Trophoblast cell (in vitro differentiated cells and primary cell): ENCODE data around the gene TCIRG1.

Experiments
- DNase-seq, 2 donors: peaks; one replicate each; pipeline ENCODE4 v3.0.0-alpha.2; 2016
- H2AFZ ChIP-seq: 2 replicates; pipeline ENCODE4 v1.6.1; 2013; ENCODE audit warnings: low read length, moderate library complexity, mild to moderate bottlenecking; ENCODE audit not compliant: insufficient read depth, poor library complexity
- H2AK5ac ChIP-seq: 2 replicates; pipeline ENCODE4 v1.6.1; 2013; ENCODE audit warnings: mild to moderate bottlenecking, low read length
- H2BK120ac ChIP-seq: 2 replicates; pipeline ENCODE4 v1.6.1; 2013; ENCODE audit warnings: low read length, mild to moderate bottlenecking, moderate library complexity; ENCODE audit not compliant: insufficient read depth, poor library complexity
- H2BK12ac ChIP-seq: 2 replicates; pipeline ENCODE4 v1.6.1; 2013; ENCODE audit warnings: mild to moderate bottlenecking, low read length, moderate library complexity
- H2BK5ac ChIP-seq: 2 replicates; pipeline ENCODE4 v1.6.1; 2013; ENCODE audit warnings: low read length, low read depth, moderate library complexity, mild to moderate bottlenecking; ENCODE audit not compliant: poor library complexity
- H3K14ac ChIP-seq: 2 replicates; pipeline ENCODE4 v1.6.1; 2013; ENCODE audit warnings: mild to moderate bottlenecking, low read length
- H3K18ac ChIP-seq: 2 replicates; pipeline ENCODE4 v1.6.1; 2013; ENCODE audit warnings: mild to moderate bottlenecking, low read length
- H3K23ac ChIP-seq: 2 replicates; pipeline ENCODE4 v1.6.1; 2013; ENCODE audit warnings: low read length
- H3K27ac ChIP-seq: 2 replicates; pipeline ENCODE4 v1.5.1; 2013; ENCODE audit warnings: low read depth, mild to moderate bottlenecking, inconsistent platforms, low read length, moderate library complexity
- H3K27me3 ChIP-seq: 2 replicates; pipeline ENCODE4 v1.6.1; 2013; ENCODE audit warnings: inconsistent platforms, mild to moderate bottlenecking, low read length, moderate library complexity; ENCODE audit not compliant: insufficient read depth
- H3K36me3 ChIP-seq, 2 experiments: 1 replicate in 1 of 2; 2 replicates in 1 of 2; pipeline ENCODE4 v1.6.1; 2013; ENCODE audit warnings: low read length in 2 of 2, mild to moderate bottlenecking in 2 of 2, moderate library complexity in 1 of 2; ENCODE audit not compliant: insufficient read depth in 2 of 2, control insufficient read depth in 1 of 2
- H3K4ac ChIP-seq: 2 replicates; pipeline ENCODE4 v1.6.1; 2013; ENCODE audit warnings: low read depth, mild to moderate bottlenecking, low read length, moderate library complexity
- H3K4me1 ChIP-seq, 2 experiments: 1 replicate in 1 of 2; 2 replicates in 1 of 2; pipeline ENCODE4 v1.6.1; 2013; ENCODE audit warnings: low read length in 2 of 2, mild to moderate bottlenecking in 2 of 2, moderate library complexity in 1 of 2; ENCODE audit not compliant: insufficient read depth in 2 of 2, control insufficient read depth in 1 of 2
- H3K4me2 ChIP-seq: 2 replicates; pipeline ENCODE4 v1.6.1; 2013; ENCODE audit warnings: inconsistent platforms, mild to moderate bottlenecking, low read length, moderate library complexity
- H3K4me3 ChIP-seq: 2 replicates; pipeline ENCODE4 v1.5.1; 2013; ENCODE audit warnings: mild to moderate bottlenecking, low read depth, low read length, inconsistent platforms
- H3K79me1 ChIP-seq: one replicate; pipeline ENCODE4 v1.6.1; 2013; ENCODE audit warnings: low read length
- H3K79me2 ChIP-seq: 2 replicates; pipeline ENCODE4 v1.6.1; 2013; ENCODE audit warnings: low read length, mild to moderate bottlenecking; ENCODE audit not compliant: control insufficient read depth, insufficient read depth, poor library complexity
- H3K9ac ChIP-seq: 2 replicates; pipeline ENCODE4 v1.6.1; 2013; ENCODE audit warnings: mild to moderate bottlenecking, low read length
- H3K9me3 ChIP-seq: 2 replicates; pipeline ENCODE4 v1.6.1; 2013; ENCODE audit warnings: low read depth, mild to moderate bottlenecking, control low read depth, inconsistent platforms, low read length; ENCODE audit not compliant: insufficient read depth
- H4K12ac ChIP-seq: 2 replicates; pipeline ENCODE4 v1.6.1; 2013; ENCODE audit warnings: low read depth, mild to moderate bottlenecking, low read length, moderate library complexity
- H4K8ac ChIP-seq: 2 replicates; pipeline ENCODE4 v1.6.1; 2013; ENCODE audit warnings: low read depth, mild to moderate bottlenecking, low read length, moderate library complexity
- H4K91ac ChIP-seq: one replicate; pipeline ENCODE4 v1.6.1; 2013; ENCODE audit warnings: low read depth, mild to moderate bottlenecking, low read length, moderate library complexity
- WGBS: extraction: QIAGEN DNeasy Blood & Tissue Kit; methylation state at CpG from one replicate; pipeline ENCODE4 v1.1.7; 2013; ENCODE audit warnings: missing lambda C conversion rate; ENCODE audit not compliant: insufficient read length, insufficient coverage; ENCODE audit errors: extremely low coverage; 5-methylcytosine and 5-hydroxymethylcytosine counted together

Gene TCIRG1

DNA sequence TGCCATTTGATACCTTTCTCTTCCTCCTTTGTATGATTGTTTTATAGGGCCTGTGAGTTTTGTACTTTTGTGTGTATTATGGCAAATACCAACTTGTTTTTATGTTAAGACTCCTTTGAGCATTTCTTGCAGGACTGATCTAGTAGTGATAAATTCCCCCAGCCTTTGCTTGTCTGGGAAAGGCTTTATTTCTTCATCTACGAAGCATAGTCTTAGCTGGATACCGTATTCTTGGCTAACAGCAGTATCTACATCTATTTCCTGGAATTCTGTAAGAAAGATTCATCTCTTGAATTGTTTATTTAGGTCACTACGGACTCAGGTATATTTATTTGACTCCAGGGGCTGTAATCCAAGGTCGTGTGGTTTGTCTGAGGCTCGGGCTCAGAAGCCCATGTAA is 14.3 kb upstream of the TCIRG1 start:
- Histone ChIP-seq H2BK120ac (no peak overlapping the region), H3K79me2 (no peaks in the 10 kb centered on the region), H3K36me3 (no peaks in the 10 kb centered on the region), H3K14ac (no peak overlapping the region), H3K9ac (no peak overlapping the region), H3K4me1 (peaks cover 0 to under 1% of the 10 kb centered on the region in 2 experiments), H3K18ac (no peak overlapping the region), H2AK5ac (no peak overlapping the region), H2BK12ac (no peak overlapping the region), H3K4me3 (no peak overlapping the region), H3K23ac (no peak overlapping the region), H3K27ac (no peak overlapping the region), H2BK5ac (no peak overlapping the region), H4K8ac (no peak overlapping the region), H3K79me1 (no peaks in the 10 kb centered on the region), H3K27me3 (no peaks in the 10 kb centered on the region), H2AFZ (no peak overlapping the region), H3K4ac (no peak overlapping the region), H3K4me2 (no peak overlapping the region), H3K9me3 (peaks cover 14% of the 10 kb centered on the region), H4K12ac (no peak overlapping the region), H4K91ac (no peak overlapping the region)
- no CpG with 5 or more reads among the region's 5 CpGs for WGBS
- DNase-seq, result no peak

DNA sequence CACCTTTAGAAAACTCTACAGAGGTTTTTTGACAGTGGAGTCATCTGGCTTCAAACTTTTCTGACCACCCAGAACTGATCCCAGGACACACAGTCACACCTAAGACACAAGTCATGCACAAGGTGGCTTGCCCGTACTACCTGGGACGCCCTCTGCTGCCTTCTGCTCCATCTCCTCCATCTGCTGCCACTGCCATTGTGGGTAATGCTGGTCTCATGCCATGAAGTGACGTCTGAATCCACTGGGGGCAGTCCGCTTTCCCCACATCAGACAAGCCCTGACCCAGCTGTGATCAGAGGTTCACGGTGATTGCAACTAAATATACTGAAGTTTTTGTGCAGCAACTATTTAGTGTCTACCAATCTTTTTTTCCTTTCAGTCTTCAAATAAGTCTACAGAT is 13.8 kb upstream of the TCIRG1 start:
- no peak overlapping the region for H3K4ac ChIP-seq
- H2AFZ ChIP-seq, result no peak overlapping the region
- no peak overlapping the region for H2BK12ac ChIP-seq
- no peak overlapping the region for H2BK120ac ChIP-seq
- no peak overlapping the region for H3K23ac ChIP-seq
- H2BK5ac ChIP-seq, result no peak overlapping the region
- no peak overlapping the region for H2AK5ac ChIP-seq
- no peak overlapping the region for H3K14ac ChIP-seq
- H3K4me1 ChIP-seq, result peaks cover 0 to 4% of the 10 kb centered on the region in 2 experiments
- no peak overlapping the region for H3K4me3 ChIP-seq
- H4K12ac ChIP-seq, result no peak overlapping the region
- no peaks in the 10 kb centered on the region for H3K79me1 ChIP-seq
- H3K36me3 ChIP-seq, result no peaks in the 10 kb centered on the region
- no peak overlapping the region for H3K27ac ChIP-seq
- H3K9ac ChIP-seq, result no peak overlapping the region
- no peak overlapping the region for H4K91ac ChIP-seq
- no peak overlapping the region for H4K8ac ChIP-seq
- H3K79me2 ChIP-seq, result no peaks in the 10 kb centered on the region
- peaks cover 17% of the 10 kb centered on the region for H3K9me3 ChIP-seq
- H3K4me2 ChIP-seq, result no peak overlapping the region
- H3K27me3 ChIP-seq, result no peaks in the 10 kb centered on the region
- WGBS, result no CpG with 5 or more reads among the region's 5 CpGs
- no peak overlapping the region for H3K18ac ChIP-seq
- DNase-seq, result no peak

DNA sequence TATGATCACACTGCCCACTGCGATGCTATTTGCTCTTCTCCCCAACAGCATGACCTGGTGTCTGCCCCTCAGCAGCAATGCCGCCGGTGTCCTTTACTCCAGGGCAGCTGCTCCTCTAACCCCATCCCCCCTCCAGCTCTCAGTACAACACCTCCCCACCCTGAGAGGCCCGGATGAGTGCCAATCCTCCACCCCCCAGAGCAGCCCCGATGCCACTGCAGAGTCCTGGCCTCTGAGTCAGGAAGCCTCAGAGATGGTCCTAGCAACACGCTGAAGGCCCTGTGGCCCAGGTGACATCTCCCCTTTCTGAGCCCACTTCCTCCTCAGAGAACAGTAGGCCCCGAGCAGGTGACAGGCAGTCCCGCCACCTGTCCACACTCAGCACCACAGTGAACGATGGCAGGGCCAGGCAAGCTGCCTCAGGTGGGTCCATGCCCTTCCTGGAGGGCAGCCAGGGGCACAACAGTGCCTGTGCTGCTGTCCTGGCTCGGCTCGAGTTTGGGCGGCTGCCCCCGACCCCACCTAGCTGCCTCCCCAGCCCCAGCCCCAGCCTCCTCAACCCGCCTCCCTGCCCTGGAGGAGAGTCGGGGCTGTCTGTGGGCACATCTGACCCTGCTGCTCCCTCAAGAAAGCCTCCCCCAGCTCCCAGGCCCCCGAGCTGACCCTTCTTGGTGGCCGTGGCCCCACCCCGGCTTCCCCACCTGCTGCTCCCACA is 12.3 kb upstream of the TCIRG1 start:
- no peak for DNase-seq
- Histone ChIP-seq H2BK12ac (no peak overlapping the region), H3K4me1 (peaks cover 4 to 8% of the 10 kb centered on the region in 2 experiments), H2BK120ac (no peak overlapping the region), H4K91ac (no peak overlapping the region), H3K27ac (no peak overlapping the region), H3K36me3 (no peaks in the 10 kb centered on the region), H4K8ac (no peak overlapping the region), H3K27me3 (no peaks in the 10 kb centered on the region), H3K79me1 (peaks cover 6% of the 10 kb centered on the region), H3K9ac (no peak overlapping the region), H2AK5ac (no peak overlapping the region), H3K4ac (no peak overlapping the region), H3K4me2 (no peak overlapping the region), H3K79me2 (peaks cover 7% of the 10 kb centered on the region), H3K18ac (no peak overlapping the region), H3K9me3 (peaks cover 17% of the 10 kb centered on the region), H4K12ac (no peak overlapping the region), H3K4me3 (no peak overlapping the region), H3K14ac (no peak overlapping the region), H3K23ac (no peak overlapping the region), H2AFZ (no peak overlapping the region), H2BK5ac (no peak overlapping the region)
- WGBS, result no CpG with 5 or more reads among the region's 18 CpGs

DNA sequence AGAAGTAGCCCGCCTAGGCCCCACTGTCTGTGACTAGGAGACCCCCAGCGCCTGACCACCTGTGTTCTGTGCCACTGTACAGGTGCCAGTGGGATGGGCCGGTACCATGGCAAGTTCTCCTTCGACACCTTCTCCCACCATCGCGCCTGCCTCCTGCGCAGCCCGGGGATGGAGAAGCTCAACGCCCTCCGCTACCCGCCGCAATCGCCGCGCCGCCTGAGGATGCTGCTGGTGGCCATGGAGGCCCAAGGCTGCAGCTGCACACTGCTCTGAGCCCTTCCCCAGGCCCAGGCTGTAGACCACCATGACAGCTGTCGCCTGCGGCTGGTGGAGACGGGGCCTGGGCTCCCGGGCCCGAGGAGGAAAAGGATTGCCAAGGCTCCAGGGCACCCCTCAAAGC is 11.2 kb upstream of the TCIRG1 start:
- H3K14ac ChIP-seq, result no peak overlapping the region
- H4K91ac ChIP-seq, result no peak overlapping the region
- H3K79me2 ChIP-seq, result peaks cover 7% of the 10 kb centered on the region
- peaks cover 3 to 4% of the 10 kb centered on the region in 2 experiments for H3K36me3 ChIP-seq
- no peak for DNase-seq
- H3K4me3 ChIP-seq, result no peak overlapping the region
- H2BK12ac ChIP-seq, result no peak overlapping the region
- no peak overlapping the region for H4K12ac ChIP-seq
- no peaks in the 10 kb centered on the region for H3K27me3 ChIP-seq
- H3K27ac ChIP-seq, result no peak overlapping the region
- H3K23ac ChIP-seq, result no peak overlapping the region
- no peak overlapping the region for H2AFZ ChIP-seq
- no peak overlapping the region for H2AK5ac ChIP-seq
- no peak overlapping the region for H3K18ac ChIP-seq
- no peak overlapping the region for H3K9ac ChIP-seq
- peaks cover 17% of the 10 kb centered on the region for H3K9me3 ChIP-seq
- no CpG with 5 or more reads among the region's 21 CpGs for WGBS
- no peak overlapping the region for H4K8ac ChIP-seq
- no peak overlapping the region for H3K4me2 ChIP-seq
- H3K4ac ChIP-seq, result no peak overlapping the region
- H2BK5ac ChIP-seq, result no peak overlapping the region
- peaks cover 4 to 8% of the 10 kb centered on the region in 2 experiments for H3K4me1 ChIP-seq
- H2BK120ac ChIP-seq, result no peak overlapping the region
- H3K79me1 ChIP-seq, result peaks cover 6% of the 10 kb centered on the region
